SK-N-SH (cell line): ENCODE measurements around the gene BRDT. TPM values are rescaled to one million over a fixed set of nuclear protein-coding genes. Genes with fewer than 3 reads are reported as not detected.

ENCODE experiments used
- CTCF ChIA-PET: fragments of 300-600, 350-600 bp; formaldehyde crosslinking; extraction: SDS; loops from one replicate; lab custom pipeline; 2021; lab: Yijun Ruan, JAX
- POLR2A ChIA-PET: fragments of 350-600 bp; sonication (Branson Sonifier 250); formaldehyde crosslinking; extraction: SDS; loops from one replicate; lab custom pipeline; 2020; ENCODE audit warnings: antibody characterized with exemption, inconsistent platforms; lab: Yijun Ruan, JAX
- DNase-seq: peaks from one replicate; pipeline ENCODE4 v3.0.0; 2012
- H2AFZ ChIP-seq: fragments of 200-600 bp; sonication (generic); 2 replicates; pipeline ENCODE4 v1.8.1; 2016; ENCODE audit warnings: antibody characterized with exemption, mild to moderate bottlenecking, low read depth
- H3F3A ChIP-seq: fragments of 200-600 bp; sonication (generic); replicated peaks from 2 replicates; pipeline ENCODE3; 2016; ENCODE audit warnings: antibody characterized with exemption, mild to moderate bottlenecking; ENCODE audit not compliant: insufficient read depth
- H3K27ac ChIP-seq, 2 experiments: fragments of 200-500 bp in 1 of 2; fragments of 200-600 bp in 1 of 2; sonication (Bioruptor generic) in 1 of 2; sonication (generic), shearing (Covaris generic) in 1 of 2; 2 replicates each; pipeline versions ENCODE4 v1.5.1 to v1.6.1; 2014 to 2016; ENCODE audit warnings: low read depth in 2 of 2, inconsistent platforms in 1 of 2, low read length in 1 of 2, mild to moderate bottlenecking in 1 of 2, mixed read lengths in 1 of 2
- H3K27me3 ChIP-seq: fragments of 200-600 bp; sonication (generic), shearing (Covaris generic); 2 replicates; pipeline ENCODE4 v1.6.1; 2016; ENCODE audit warnings: mixed run types; ENCODE audit not compliant: insufficient read depth
- H3K36me3 ChIP-seq, 2 experiments: fragments of 200-500 bp in 1 of 2; fragments of 200-600 bp in 1 of 2; sonication (Bioruptor generic) in 1 of 2; sonication (generic) in 1 of 2; replicated peaks in 1 of 2; 2 replicates each; pipeline versions ENCODE3 to v1.5.1; 2014 to 2016; ENCODE audit warnings: low read length in 1 of 2, mild to moderate bottlenecking in 1 of 2; ENCODE audit not compliant: insufficient read depth in 2 of 2, control insufficient read depth in 1 of 2
- H3K4me1 ChIP-seq, 2 experiments: fragments of 200-500 bp in 1 of 2; fragments of 200-600 bp in 1 of 2; sonication (Bioruptor generic) in 1 of 2; sonication (generic), shearing (Covaris generic) in 1 of 2; 2 replicates each; pipeline versions ENCODE4 v1.5.1 to v1.6.1; 2014 to 2016; ENCODE audit warnings: low read depth in 1 of 2, low read length in 1 of 2, mixed run types in 1 of 2; ENCODE audit not compliant: insufficient read depth in 2 of 2, control insufficient read depth in 1 of 2
- H3K4me2 ChIP-seq: fragments of 200-600 bp; sonication (generic), shearing (Covaris generic); 2 replicates; pipeline ENCODE4 v1.6.1; 2017; ENCODE audit warnings: mixed run types
- H3K4me3 ChIP-seq, 2 experiments: fragments of 200-500 bp in 1 of 2; fragments of 200-600 bp in 1 of 2; sonication (Bioruptor generic) in 1 of 2; sonication (generic), shearing (Covaris generic) in 1 of 2; 2 replicates each; pipeline versions ENCODE4 v1.5.1 to v1.8.1; 2014 to 2016; ENCODE audit warnings: low read depth in 2 of 2, inconsistent platforms in 1 of 2, low read length in 1 of 2, mild to moderate bottlenecking in 1 of 2, mixed read lengths in 1 of 2, moderate library complexity in 1 of 2
- H3K79me2 ChIP-seq: fragments of 200-600 bp; sonication (generic); 2 replicates; pipeline ENCODE4 v1.8.1; 2017; ENCODE audit warnings: mild to moderate bottlenecking; ENCODE audit not compliant: insufficient read depth
- H3K9ac ChIP-seq: fragments of 200-600 bp; sonication (generic); 2 replicates; pipeline ENCODE4 v1.6.1; 2017; ENCODE audit warnings: mixed run types
- H3K9me2 ChIP-seq: fragments of 200-600 bp; sonication (generic); 2 replicates; pipeline ENCODE4 v1.6.1; 2017; ENCODE audit warnings: mixed run types
- H3K9me3 ChIP-seq: fragments of 200-600 bp; sonication (generic); 2 replicates; pipeline ENCODE4 v1.6.1; 2017; ENCODE audit warnings: mixed run types, mild to moderate bottlenecking, moderate library complexity
- H4K20me1 ChIP-seq: fragments of 200-600 bp; sonication (generic); 2 replicates; pipeline ENCODE4 v1.6.1; 2017; ENCODE audit warnings: mild to moderate bottlenecking, mixed run types; ENCODE audit not compliant: insufficient read depth
- CTCF ChIP-seq: fragments of 200-600 bp; sonication (generic); IDR thresholded peaks from 2 replicates; pipeline ENCODE4 v1.6.1; 2017; ENCODE audit warnings: antibody characterized with exemption, mild to moderate bottlenecking, moderate library complexity
- EZH2phosphoT487 ChIP-seq: fragments of 200-600 bp; sonication (generic); IDR thresholded peaks from 2 replicates; pipeline ENCODE4 v1.6.1; 2017; ENCODE audit warnings: low read depth, mixed run types, mild to moderate bottlenecking, antibody characterized with exemption, moderate library complexity, borderline replicate concordance
- FOSL2 ChIP-seq: IDR thresholded peaks from 2 replicates; pipeline ENCODE4 v1.4.0; 2012; ENCODE audit warnings: low read depth, mild to moderate bottlenecking, moderate library complexity, borderline replicate concordance
- FOXJ3 ChIP-seq: sonication (generic); formaldehyde crosslinking; IDR thresholded peaks from 2 replicates; pipeline ENCODE4 v1.5.1; 2020; ENCODE audit warnings: mild to moderate bottlenecking, missing genetic modification reagents
- FOXM1 ChIP-seq: IDR thresholded peaks from 2 replicates; pipeline ENCODE4 v1.4.0; 2012; ENCODE audit warnings: low read depth, mild to moderate bottlenecking
- GABPA ChIP-seq: IDR thresholded peaks from 2 replicates; pipeline ENCODE4 v1.4.0; 2012; ENCODE audit warnings: low read depth, mild to moderate bottlenecking
- MAX ChIP-seq: IDR thresholded peaks from 2 replicates; pipeline ENCODE4 v1.4.0; 2012; ENCODE audit warnings: low read depth
- MEF2A ChIP-seq: IDR thresholded peaks from 2 replicates; pipeline ENCODE4 v1.4.0; 2012; ENCODE audit warnings: low read depth, borderline replicate concordance
- MXI1 ChIP-seq: IDR thresholded peaks from 2 replicates; pipeline ENCODE4 v1.6.1; 2012; ENCODE audit warnings: mild to moderate bottlenecking, low read depth, low read length, improper control_type of control experiment
- NFIC ChIP-seq: IDR thresholded peaks from 2 replicates; pipeline ENCODE4 v1.4.0; 2012; ENCODE audit warnings: borderline replicate concordance
- POLR2AphosphoS5 ChIP-seq: IDR thresholded peaks from 2 replicates; pipeline ENCODE4 v1.6.1; 2012; ENCODE audit warnings: low read depth, low read length
- RAD21 ChIP-seq: IDR thresholded peaks from 2 replicates; pipeline ENCODE4 v1.6.1; 2012; ENCODE audit warnings: mild to moderate bottlenecking, low read length
- RXRA ChIP-seq: IDR thresholded peaks from 2 replicates; pipeline ENCODE4 v1.4.0; 2012; ENCODE audit warnings: low read depth, mild to moderate bottlenecking, borderline replicate concordance
- SIN3A ChIP-seq: IDR thresholded peaks from 2 replicates; pipeline ENCODE4 v1.6.1; 2012; ENCODE audit warnings: low read depth, mild to moderate bottlenecking, low read length, moderate library complexity, borderline replicate concordance
- TAF1 ChIP-seq: IDR thresholded peaks from 2 replicates; pipeline ENCODE4 v1.6.1; 2012; ENCODE audit warnings: low read depth, mild to moderate bottlenecking, low read length, moderate library complexity, borderline replicate concordance
- TCF12 ChIP-seq: IDR thresholded peaks from 2 replicates; pipeline ENCODE4 v1.4.0; 2012
- TEAD4 ChIP-seq: IDR thresholded peaks from 2 replicates; pipeline ENCODE4 v1.4.0; 2012; ENCODE audit warnings: mild to moderate bottlenecking, borderline replicate concordance; ENCODE audit not compliant: insufficient read depth
- USF1 ChIP-seq: IDR thresholded peaks from 2 replicates; pipeline ENCODE4 v1.4.0; 2012; ENCODE audit warnings: low read depth, borderline replicate concordance
- USF2 ChIP-seq: fragments of 150-350 bp; IDR thresholded peaks from 2 replicates; pipeline ENCODE4 v1.6.1; 2017; ENCODE audit warnings: antibody characterized with exemption, low read length, low read depth, borderline replicate concordance
- YY1 ChIP-seq: IDR thresholded peaks from 2 replicates; pipeline ENCODE4 v1.4.0; 2012; ENCODE audit warnings: low read depth, mild to moderate bottlenecking
- ZBTB33 ChIP-seq: IDR thresholded peaks from 2 replicates; pipeline ENCODE4 v1.4.0; 2012; ENCODE audit warnings: low read depth, borderline replicate concordance
- WGBS: methylation state at CpG from one replicate; pipeline ENCODE4 v1.1.6; 2017; ENCODE audit warnings: low lambda C conversion rate; 5-methylcytosine and 5-hydroxymethylcytosine counted together
- polyA plus RNA-seq, 3 experiments: library from polyadenylated mRNA; depleted of rRNA; stranded (reverse); fragments of >200 nt; gene quantifications; 2 replicates each; pipeline ENCODE4 v1.2.3, GENCODE V29; 2012

Gene BRDT
- polyA plus RNA-seq, 1 of the 3 experiments (the other 2 are of a cell fraction) = not detected

GRCh38 chr1:91929250-91929649, 20.0 kb upstream of the BRDT start:
- no peaks in the 10 kb centered on the region for H3K9me2 ChIP-seq
- no peak overlapping the region for H3K4me3 ChIP-seq
- H3F3A ChIP-seq = no peaks in the 10 kb centered on the region
- H3K79me2 ChIP-seq = no peaks in the 10 kb centered on the region
- H4K20me1 ChIP-seq = no peaks in the 10 kb centered on the region
- H3K4me1 ChIP-seq = no peaks in the 10 kb centered on the region
- no peaks in the 10 kb centered on the region for H3K9me3 ChIP-seq
- H3K27me3 ChIP-seq = no peaks in the 10 kb centered on the region
- H3K36me3 ChIP-seq = no peaks in the 10 kb centered on the region
- no peak overlapping the region for H3K27ac ChIP-seq
- H2AFZ ChIP-seq = no peak overlapping the region
- H3K4me2 ChIP-seq = no peak overlapping the region
- CTCF ChIA-PET = interaction anchor here (1.2 to 4.5 kb wide), 3 partner anchors 362 to 764 kb away, joined by 6 to 19 read pairs (median 7); no protein-coding TSS in a partner anchor
- no peak for TF ChIP-seq CTCF
- no peak for TF ChIP-seq MAX
- no peak for TF ChIP-seq USF2
- no peak for TF ChIP-seq FOXJ3 (CRISPR knock-in tag)
- no peak for TF ChIP-seq POLR2AphosphoS5
- TF ChIP-seq NFIC = no peak
- TF ChIP-seq YY1 = no peak
- no peak for TF ChIP-seq MXI1
- TF ChIP-seq FOXM1 = no peak
- TF ChIP-seq RAD21 = no peak
- no peak for TF ChIP-seq SIN3A
- TF ChIP-seq GABPA = no peak
- TF ChIP-seq MEF2A = no peak
- TF ChIP-seq, all 33 proteins: peak for 0
- DNase-seq = no peak
- 6% methylated on average over 2 of the region's 2 CpGs for WGBS
- POLR2A ChIA-PET = no interaction called here
- H3K9ac ChIP-seq = no peak overlapping the region

GRCh38 chr1:91937613-91938012, 11.6 kb upstream of the BRDT start:
- no peak for DNase-seq
- Histone ChIP-seq H3K4me1 (no peaks in the 10 kb centered on the region), H3K79me2 (no peaks in the 10 kb centered on the region), H2AFZ (no peak overlapping the region), H3K9me2 (no peaks in the 10 kb centered on the region), H3K36me3 (no peaks in the 10 kb centered on the region), H3K9me3 (no peaks in the 10 kb centered on the region), H3K9ac (no peak overlapping the region), H3K27me3 (no peaks in the 10 kb centered on the region; the same call in 1 of the 2 replicates), H3K4me2 (no peak overlapping the region), H4K20me1 (no peaks in the 10 kb centered on the region), H3K27ac (no peak overlapping the region), H3K4me3 (no peak overlapping the region), H3F3A (no peaks in the 10 kb centered on the region)
- ChIA-PET POLR2A (no interaction called here), CTCF (interaction anchor here (1.1 kb wide), 1 partner anchor 10 kb away, joined by 3 read pairs; no protein-coding TSS in a partner anchor)
- WGBS = 57% methylated on average over 10 of the region's 10 CpGs
- TF ChIP-seq TAF1 (no peak), TEAD4 (no peak), ZBTB33 (no peak), EZH2phosphoT487 (no peak), FOSL2 (no peak), RXRA (no peak), GABPA (no peak), RAD21 (no peak), USF1 (no peak), TCF12 (no peak), CTCF (no peak)
